GM19397 (cell line): Measurements from ENCODE around the gene SLC6A3.

Source experiments
- ATAC-seq: cut with Tn5 transposase; IDR thresholded peaks from one replicate; pipeline ENCODE4 v1.9.1; 2021; ENCODE audit warnings: mild to moderate bottlenecking, moderate library complexity; ENCODE audit not compliant: unreplicated experiment

The SLC6A3 gene

GRCh38 chr5:1442222-1443145 lies 2.8 kb downstream of the SLC6A3 start:
- ATAC-seq = no peak

DNA sequence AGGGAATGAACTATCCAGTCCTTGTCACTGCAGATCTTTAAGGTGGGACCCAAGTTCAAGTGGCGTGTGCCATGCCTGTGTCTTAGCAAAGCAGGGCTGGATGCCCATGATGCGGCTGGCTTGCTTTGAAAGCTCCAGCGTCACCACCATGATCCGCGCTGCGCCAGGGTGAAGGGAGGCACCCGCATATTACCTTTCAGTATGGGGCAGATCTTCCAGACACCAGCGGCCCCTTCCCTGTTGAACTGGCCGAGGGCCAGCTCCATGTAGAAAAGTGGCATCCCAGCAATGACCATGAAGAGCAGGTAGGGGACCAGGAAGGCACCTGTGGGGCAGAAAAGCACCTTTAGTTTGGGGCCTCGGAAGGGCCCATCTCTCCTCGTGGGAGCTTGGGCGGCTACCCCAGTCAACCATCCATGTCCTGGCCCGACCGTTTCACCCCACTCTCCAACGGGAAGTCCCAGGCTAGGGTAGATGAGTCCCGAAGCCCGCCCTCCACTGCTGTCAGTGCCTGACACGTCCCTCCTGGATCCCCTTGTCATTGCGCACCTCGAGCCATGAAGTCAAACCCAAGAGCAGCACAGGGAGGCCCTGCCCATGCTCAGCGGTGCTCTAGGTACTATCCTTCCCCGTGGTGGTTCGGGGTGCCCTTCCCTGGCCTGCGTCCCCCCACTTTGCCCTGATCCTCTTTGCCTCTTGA lies 3.9 kb downstream of the SLC6A3 start:
- no peak for ATAC-seq

DNA sequence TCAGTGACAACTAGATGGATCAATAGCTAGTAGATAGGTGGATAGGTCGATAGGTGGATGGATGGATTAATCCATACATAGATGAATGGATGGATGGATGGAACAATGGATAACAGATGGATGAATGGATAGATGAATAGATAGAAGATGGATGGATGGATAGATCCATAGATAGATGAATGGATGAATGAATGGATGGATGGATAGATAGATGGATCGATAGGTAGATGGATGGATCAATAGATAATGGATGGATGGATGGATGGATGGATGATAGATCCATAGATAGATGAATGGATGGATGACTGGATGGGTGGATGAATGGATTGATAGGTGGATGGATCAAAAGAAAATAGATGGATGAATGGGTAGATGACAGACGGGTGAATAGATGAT lies 5.1 kb downstream of the SLC6A3 start:
- no peak for ATAC-seq

- no peak for ATAC-seq
Observed at GRCh38 chr5:1439388-1440097, 5.7 kb downstream of the SLC6A3 start.

DNA sequence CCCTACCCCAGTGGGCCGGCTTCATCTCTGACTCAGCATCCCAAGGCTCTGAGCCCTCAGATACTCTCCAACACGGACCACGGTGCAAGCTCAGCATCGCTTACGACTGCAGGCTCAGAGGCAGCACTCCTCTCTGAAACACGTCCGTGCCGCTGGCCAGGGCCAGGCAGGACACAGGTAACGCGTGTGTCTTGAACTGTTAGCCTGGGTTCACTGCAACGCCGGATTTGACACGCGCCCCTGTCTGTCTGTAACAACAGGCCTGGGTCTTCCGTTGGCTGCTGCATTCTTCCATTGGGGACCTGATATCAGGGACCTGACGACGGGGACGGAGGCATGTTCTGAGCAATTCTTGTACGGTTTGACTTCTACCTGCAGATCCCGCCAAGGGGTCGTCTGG lies 6.4 kb downstream of the SLC6A3 start:
- ATAC-seq = no peak

- ATAC-seq = no peak
Observed at GRCh38 chr5:1437876-1438559, 7.2 kb downstream of the SLC6A3 start.

- no peak for ATAC-seq
Observed at GRCh38 chr5:1437226-1437829, 7.9 kb downstream of the SLC6A3 start.

GRCh38 chr5:1436681-1437080 lies 8.6 kb downstream of the SLC6A3 start:
- ATAC-seq = no peak

DNA sequence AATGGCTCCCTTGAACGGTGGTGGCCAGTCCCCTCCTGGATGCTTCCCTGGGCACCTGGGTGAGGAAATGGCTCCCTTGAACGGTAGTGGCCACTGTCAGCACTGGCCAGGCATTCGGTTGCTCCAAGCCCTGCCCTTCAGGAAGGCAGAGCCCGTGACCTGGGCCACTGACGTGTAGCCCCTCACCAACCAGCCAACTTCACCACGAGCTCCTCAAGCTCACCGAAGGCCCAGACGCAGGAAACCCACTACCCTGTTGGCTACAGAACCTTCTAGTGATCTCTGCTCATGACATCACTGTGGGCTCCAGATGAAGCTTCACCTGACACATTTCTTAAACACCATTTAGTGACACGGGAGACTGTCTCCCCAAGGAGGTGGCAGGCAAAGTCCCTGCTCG lies 9.2 kb downstream of the SLC6A3 start:
- ATAC-seq = no peak

- ATAC-seq = no peak
Observed at GRCh38 chr5:1435369-1435768, 9.9 kb downstream of the SLC6A3 start.

DNA sequence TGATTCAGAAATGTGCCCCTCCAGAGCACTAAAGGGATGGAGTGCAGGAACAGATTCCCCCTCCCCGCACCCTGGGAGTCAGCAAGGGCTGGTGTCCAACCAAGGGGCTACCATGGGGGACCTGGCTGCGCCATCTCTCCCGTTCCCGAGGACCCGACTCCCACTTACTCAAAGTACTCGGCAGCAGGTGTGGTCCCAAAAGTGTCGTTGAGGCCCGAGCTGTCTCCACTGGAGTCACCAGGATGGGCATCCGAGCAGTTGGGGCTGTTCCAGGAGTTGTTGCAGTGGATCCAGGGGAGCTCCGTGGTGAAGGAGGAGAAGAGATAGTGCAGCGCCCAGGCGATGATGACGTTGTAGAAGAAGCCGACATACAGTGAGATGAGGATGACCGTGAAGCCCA lies 12.9 kb downstream of the SLC6A3 start:
- ATAC-seq = no peak

DNA sequence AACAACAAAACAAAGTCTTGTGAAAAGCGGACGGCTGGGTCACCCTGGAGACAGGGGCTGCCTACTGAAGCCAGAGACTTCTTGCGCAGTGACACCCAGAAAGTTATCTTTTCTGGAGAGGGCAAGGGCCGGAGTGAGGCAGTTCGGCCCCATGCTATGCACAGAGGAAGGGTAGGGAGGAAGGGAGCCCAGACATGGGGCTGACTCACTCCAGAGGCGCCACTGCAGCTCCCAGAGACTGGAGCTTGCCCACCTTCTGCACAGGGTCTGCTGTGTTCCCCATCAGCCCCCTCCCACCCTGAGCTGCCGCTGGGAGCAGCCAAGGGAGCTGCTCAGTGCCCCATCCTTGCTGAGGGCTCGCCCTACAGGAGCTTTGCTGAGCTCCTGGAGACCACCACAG lies 13.3 kb downstream of the SLC6A3 start:
- ATAC-seq = no peak

DNA sequence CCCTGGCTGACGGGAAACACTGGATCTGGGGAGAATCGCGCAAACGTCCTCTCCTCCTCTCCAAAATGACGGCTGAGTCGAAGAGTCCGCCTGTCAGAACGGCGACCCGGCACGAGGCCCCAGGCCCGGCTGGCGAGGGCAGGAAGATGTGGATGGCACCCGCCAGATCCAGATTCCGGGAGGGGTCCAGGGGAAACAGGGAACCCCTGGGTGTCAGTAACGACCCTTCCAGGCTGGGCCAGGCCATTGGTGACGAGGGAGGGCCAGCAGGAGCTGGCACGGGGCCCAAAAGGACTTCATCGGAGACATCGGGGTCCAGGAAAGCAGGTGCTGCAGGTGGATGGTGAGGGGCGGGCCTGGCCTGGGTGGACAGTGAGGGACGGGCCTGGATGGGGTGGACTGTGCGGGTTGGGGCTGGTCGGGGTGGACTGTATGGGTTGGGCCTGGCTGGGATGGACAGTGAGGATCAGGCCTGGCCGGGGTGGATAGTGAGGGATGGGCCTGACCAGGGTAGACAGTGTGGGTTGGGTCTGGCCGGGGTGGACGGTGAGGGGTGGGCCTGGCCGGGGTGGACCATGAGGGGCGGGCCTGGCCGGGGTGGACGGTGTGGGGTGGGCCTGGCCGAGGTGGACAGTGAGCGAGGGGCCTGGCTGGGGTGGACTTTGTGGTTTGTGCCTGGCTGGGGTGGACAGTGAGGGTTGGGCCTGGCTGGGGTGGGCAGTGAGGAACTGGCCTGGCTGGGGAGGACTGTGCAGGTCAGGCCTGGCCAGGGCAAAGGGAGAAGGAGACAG lies 14.0 kb downstream of the SLC6A3 start:
- ATAC-seq = no peak

- no peak for ATAC-seq
Observed at GRCh38 chr5:1430121-1430795, 15.0 kb downstream of the SLC6A3 start.

- no peak for ATAC-seq
Observed at GRCh38 chr5:1429496-1429895, 15.7 kb downstream of the SLC6A3 start.

DNA sequence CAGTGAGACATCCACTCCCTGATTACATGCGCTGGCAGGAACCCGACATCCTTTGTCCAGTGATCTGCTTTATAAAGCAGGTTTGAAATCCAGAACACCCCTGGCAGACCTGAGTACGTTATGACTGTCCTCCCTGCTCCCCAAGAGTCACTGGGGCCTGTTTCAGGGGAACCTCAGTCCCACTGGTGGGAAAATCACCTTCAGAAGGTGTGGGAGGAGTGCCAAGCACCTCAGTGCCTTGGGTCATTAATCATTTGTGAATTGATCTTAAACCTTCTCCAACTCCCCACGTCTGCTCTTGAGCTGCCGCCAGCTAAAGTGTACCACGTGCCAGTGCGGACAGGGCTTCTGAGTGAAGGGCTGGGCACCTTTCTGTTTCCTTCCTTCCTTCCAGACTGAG lies 16.2 kb downstream of the SLC6A3 start:
- no peak for ATAC-seq

DNA sequence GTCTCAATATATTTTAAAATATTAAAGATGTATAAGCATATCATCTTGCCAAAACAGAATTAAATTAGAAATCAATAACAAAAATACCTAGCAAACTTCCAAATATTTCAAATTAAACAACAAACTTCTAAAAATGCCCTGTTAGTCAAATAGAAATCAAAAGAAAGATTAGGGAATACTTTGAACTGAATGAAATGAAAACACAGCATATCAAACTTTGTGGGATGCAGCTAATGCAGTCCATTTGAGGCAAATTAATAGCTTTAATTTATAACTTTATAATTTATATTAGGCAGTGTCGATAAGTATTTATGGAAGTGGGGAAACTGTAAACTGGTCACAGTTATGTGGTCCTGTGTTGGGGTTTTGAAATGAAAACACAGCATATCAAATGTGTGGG lies 17.1 kb downstream of the SLC6A3 start:
- no peak for ATAC-seq

GRCh38 chr5:1424716-1425115 lies 20.5 kb downstream of the SLC6A3 start:
- ATAC-seq = no peak

DNA sequence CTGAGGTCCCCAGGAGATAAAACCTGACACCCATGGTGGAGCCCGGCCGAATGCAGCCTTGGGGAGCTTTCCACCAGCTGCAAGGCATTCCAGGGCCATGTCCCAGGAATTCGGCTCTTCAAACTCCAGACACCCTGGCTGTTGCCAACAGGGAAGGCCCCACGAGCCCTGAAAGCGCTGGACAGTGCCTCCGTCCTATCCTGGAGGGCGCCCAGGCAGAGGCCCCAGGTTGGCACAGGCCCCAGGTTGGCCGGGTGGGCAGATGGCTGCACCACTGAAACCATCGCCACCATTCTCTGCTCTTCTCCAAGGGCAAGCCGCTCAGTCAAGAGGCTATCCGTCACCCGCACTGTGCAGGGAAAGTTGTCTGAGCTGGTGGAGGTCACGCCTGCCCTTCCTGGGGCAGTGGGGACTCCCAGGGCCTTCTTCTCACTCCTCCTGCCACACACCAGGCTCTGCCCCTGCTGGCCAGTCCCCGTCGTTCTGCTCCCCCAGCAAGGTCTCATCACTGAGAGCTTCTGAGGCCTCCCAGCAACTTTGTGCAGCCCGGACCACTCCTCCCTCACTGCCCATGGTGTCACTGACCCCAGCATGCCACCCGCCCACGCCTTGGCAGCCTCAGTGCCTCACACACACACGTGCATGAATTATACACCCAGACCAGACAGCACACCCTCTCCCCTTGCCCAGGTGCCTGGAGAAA lies 21.2 kb downstream of the SLC6A3 start:
- no peak for ATAC-seq
